ENCODE data around the gene TUSC2. TPM values are rescaled to one million over a fixed set of nuclear protein-coding genes. Genes with fewer than 3 reads are reported as not detected.

TUSC2 gene, protein sequence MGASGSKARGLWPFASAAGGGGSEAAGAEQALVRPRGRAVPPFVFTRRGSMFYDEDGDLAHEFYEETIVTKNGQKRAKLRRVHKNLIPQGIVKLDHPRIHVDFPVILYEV
- 20.2 TPM for polyA plus RNA-seq (2013, experiment 1 of 2; ENCODE audit: insufficient read length)
- polyA plus RNA-seq (2013, experiment 2 of 2; ENCODE audit: insufficient read length): 20.3 TPM

DNA sequence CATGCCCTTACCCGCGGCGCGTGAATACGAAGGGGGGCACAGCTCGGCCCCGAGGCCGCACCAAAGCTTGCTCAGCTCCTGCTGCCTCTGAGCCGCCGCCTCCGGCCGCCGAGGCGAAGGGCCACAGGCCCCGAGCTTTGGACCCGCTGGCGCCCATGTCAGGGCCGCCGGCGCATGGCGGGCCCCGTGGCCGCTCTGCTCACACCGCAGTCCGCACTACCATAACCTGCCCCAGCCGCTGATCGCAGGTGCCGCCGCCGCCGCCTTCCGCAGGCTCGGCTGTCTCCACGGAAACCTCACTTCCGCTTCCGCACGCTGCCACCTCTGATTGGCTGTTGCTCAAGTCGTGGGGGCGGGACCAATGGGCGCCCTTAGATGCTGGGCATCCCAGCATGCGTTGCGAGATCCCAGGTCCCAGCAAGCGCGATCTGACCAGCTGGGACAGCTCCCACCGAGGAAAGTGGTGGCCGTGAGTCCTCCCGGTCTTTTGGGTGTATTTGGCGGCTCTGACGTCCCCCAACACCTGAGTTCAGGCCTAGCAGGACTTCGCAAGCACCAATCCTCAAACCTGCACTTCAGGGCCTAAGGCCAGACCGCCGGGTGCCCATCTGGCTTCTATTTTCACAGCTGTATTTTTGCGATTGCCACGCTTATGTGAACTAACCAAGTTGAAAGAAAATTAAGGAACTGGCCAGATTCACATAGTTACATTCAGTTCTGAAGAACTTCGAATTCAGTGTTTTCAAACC lies at the start of gene TUSC2:
TSS of gene TUSC2 (minus strand) at position 281 of the 749 bp plus-strand sequence. CDS start at position 157, 124 bp downstream.
- peak; percentile 94 for DNase-seq

DNA sequence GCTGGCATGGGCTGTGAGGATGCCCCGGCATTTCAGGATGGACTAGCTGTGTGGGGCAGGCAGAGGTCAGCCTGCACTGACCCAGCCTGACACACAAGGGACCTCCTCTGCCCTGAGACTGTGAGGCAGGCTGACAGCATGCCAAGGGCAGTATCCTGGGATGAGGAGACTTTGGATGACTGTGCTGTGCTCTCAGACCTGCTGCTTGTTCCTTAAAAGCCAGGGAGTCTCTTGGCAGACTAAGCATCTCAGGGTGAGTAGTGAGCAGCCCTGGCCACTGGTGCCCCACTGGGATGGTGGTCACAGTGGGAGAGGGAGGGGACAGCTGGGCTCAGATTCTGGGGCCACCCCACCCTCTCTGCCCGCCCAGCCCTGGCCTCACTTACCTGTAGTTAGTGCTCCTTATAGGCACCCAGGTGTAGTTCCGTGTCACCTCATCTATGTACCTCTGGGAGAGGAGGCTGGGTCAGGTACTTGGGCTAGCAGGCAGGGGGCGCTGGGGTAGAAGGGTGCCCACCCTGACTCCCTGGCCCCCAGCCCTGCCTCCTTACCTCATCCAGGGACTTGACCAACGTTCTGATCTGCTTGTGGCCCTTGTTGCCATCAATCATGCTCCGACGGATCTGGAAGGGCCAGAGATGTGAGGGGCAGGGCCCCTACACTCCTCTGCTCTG lies 47.4 kb upstream of the TUSC2 start:
- DNase-seq: no peak

DNA sequence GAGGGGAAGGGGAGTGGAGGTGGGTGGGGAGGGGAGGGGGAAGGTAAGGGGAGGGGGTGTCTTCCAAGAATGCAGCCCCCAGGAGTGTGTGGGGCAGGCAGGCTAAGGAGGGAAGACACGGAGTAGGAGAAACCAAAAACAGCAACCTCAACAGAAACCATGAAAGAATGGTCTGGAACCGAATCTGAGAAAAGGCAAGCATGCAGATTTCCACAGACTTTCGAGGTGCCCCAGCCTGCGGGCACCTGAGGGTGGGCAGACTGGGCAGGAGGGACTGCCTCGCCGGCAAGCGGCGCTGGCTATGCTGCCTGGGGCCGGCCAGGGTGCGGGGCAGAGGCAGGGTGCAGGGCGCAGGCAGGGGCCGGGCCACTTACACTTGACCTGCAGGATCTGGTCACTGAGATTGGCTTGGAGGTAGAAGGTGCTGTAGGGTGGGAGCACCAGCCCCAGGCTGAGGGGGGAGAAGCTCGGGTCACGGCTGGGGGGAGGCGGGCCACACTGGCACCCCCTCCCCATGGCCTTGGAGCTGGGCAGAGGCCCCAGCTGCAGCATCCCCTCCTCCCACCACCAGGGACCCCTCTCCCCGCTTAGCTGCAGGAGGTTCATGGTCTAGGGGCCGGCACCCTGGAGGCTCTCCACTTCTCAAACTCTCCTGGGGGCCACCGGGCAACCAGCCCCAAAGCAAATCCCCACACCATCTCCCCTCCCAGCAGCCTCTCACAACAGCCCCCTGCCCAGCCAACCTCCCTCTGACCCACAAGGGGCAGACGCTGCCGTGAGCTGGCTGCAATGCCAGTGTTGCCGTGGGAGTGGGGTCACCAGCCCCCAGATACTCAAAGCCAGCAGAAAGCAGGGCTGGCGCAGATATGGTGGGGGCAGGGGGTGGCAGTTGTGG lies 46.6 kb upstream of the TUSC2 start:
- DNase-seq: no peak

DNA sequence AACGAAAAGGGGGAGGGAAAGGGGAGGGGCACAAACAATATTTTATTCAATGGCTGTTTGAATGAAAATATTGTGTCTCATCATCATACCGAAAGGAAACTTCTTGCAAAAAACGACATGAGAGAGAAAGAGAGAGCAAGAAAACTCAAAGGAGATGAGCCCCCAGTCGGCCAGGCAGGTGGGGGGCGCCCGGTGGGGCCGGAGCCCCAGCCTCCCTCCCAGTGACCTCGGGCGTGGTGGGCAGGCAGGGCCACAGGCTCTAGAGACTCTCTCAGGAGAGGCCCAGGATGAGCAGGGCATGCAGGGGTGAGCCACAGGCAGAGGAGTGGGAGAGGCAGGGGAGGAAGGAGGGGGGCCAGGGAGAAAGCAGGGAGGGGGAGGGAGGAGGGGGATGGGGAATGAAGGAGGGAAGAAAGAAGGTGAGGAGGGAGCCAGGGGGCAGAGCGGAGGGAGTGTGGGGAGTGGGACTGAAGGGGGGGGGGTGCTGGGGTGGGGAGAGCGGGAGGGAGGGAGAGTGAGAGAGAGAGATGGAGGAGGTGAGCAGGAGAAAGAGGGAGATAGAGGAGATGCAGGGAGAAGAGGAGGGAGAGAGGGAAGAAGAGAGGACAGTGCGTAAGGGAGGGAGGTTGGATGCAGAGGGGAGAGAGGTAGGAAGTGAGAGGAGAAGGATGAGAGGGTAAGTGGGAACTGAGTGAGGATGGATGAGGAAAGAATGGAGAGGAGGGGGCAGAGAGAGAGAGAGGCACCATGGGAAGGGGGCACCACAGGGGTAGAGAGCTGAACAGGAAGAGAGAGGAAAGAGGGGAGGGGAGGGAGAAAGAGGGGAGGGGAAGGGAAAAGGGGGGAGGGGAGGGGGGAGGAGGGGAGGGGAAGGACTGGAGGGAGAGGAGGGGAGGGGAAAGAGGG lies 45.4 kb upstream of the TUSC2 start:
- no peak for DNase-seq

DNA sequence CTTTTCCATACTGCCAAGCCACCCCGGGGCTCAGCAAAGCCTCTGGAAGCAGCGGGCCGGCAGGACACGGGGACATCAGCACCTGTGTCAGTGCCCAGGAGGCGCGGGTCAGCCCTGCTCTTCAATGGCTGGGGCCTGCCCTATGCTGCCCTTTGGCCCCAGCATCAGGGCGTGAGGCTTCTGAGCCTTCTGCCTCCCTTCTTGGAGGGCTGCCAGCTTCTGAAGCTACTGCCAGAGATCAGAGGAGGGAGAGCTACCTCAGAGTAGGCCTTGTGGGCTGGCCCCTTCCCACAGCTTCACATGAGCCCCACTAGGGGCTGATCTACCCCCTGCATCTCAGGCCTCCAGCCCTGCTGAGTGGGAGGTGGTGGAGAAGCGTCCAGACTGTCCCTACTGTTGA lies 44.3 kb upstream of the TUSC2 start:
- DNase-seq: no peak

DNA sequence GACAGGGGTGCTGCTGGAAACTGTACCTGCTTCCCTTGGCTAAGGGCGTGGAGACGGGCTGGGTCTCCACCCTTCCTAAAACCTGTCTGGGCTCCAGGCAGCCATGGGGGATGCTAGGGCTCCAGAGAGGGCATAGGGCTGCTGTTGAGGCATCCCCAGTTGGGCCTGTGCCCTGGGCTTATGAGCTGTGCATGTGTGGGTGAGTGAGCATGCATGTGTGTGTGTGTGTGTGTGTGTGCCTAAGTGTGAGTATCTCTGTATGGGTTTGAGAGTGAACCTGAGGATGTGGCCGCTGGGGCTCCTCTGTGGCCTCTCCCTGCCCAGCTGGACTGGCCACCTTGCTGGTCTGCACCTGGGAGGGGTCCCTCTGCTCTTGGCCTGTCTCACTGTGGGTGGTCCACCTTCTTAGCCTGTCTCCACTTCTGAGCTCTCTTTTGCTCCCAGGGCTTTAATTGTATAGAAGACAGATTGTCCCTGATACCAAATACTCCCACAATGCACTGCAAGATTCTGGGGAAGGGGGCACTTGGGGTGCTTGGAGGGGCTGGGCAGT lies 43.2 kb upstream of the TUSC2 start:
- DNase-seq: peak; percentile 21

DNA sequence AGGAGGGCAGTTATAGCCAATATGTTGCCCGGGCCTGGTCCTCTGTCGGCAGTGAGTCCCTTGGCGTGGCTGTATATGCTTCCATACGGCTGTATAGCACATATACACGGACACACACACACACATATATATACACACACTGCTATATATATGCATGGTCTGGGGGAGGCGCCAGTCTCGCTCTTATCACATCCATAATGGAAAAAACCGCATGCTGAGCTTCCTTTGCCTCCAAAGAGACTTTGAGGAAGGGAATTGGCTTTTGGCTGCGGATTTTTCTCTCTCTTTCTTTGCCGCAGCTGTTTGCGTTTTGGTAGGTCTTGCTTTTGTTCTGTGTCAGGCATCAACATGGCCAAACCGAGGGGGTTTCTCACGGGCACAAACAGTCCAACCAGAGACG lies 42.6 kb upstream of the TUSC2 start:
- DNase-seq: peak; percentile 49

DNA sequence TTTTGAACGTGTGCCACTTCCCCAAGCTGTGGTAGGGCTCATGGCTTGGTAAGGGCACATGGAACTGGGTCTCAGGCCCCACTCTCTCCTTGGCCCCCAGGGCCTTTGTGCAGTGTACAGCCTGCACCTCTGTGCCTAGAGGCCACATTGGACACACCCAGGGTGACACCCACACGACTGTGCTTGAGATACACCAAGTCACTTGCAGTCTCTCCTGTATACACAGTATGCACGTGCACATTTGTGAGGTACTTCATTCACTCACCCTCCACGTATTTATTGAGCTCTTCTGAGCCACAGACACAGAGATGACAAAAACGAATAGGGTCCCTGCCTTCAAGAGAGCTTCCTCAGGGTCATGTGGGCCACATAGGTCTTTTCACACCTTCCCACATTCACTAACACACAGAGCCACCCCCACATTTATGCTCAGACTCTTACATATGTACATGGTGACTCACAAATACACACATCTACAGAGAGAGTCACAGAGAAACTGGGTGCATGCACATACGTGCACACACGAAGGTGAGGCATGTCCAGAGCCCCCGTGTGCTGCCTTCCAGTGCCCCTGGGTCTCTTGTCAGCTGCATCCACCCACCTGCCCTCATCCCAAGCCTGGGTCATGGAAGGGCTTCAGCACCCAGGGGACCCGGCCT lies 41.1 kb upstream of the TUSC2 start:
- DNase-seq: no peak

DNA sequence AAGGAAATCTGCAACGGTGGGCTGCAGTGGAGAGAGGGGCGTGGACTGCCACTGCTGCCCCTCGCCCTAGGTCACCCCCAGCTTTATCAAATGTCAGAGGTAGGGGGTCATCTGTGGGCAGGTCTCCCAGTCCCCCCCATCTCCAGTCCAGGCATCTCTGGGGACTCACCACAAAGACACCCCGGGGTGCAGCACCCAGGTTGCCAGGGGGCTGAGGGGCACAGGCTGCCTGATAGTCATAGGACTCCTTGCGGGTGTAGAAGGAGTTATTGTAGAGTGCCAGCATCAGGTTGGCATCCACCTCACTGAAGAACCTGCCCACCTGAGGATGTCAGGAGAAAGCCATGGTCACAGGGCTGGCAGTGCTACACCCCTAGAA lies 37.8 kb upstream of the TUSC2 start:
- DNase-seq: no peak

DNA sequence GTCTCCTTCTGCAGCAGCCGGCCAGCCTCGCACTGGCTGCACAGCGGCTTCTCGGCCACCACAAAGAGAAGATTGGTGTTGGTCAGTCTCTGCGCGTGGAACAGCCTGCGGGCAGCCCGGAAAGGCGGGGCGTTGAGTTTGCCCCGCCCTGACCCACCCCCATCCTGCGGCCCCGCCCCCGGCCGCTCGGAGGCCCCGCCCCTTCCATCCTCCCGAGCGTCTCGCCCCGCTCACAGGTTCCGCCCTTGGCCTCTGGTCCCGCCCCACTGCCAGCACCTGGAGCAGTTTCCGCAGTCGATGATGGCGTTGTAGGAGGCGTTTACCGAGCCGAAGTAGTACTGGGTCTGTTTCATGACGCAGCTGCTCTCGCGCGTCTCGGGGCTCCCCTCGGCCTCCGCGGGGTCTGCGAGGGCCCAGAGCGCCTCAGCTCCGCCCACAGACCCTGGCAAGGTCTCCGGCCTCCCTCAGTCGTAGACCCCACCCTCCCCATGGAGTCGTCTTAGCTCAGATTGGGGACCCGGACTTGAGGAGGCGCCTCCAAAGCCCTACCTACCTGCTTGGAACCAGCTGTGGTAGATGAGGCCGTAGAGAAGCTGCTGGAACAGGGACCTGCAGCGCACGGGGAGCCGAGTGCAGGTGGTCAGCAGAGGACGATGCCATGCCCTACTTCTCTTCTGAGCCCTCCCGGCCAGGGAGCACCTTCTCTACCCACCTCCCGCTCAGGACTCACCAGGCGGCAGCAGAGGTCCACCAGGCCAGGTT lies 37.2 kb upstream of the TUSC2 start:
- DNase-seq: peak; percentile 56

DNA sequence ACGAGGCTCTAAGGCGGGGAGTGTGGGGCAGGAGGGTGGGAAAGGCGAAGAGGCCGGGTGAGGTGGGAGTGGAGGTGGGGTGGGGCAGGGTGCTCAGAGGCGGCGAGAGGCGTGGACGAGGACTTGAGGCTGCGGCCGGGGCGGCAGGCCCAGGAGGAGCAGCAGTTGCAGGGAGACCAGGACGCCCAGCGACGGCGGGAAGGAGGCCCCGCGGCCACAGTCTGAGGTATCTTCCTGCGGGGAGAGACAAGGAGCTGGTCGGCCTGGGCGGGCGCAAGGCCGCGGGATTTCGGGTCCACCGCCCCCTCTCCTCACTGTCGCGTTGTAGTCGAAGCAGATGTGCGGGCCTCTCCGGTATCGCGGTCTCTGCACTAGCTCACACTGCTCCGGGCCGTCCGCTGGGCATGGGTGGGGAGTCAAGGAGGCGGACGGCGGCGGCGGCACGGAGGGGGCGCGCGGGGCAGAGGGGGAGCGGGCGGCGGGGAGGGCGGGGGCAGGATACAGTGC lies 36.6 kb upstream of the TUSC2 start:
- DNase-seq: peak; percentile 27

DNA sequence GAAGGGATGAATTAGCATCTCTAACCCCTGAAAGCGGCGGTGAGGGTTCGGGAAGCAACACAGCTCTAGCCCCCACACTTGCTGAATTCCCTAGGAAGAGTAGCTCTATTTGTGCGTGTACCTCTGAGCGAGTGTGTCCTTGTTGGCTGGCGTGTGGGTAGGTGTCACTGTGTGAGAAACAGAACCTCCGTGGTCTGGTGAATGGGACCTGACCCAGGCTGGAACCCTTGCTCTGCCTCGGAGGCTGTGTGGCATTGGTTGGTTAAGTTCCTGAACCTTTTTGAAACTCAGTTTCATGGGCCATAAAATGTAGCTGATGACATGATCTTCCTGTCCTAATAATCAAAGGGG lies 31.7 kb upstream of the TUSC2 start:
- DNase-seq: no peak

DNA sequence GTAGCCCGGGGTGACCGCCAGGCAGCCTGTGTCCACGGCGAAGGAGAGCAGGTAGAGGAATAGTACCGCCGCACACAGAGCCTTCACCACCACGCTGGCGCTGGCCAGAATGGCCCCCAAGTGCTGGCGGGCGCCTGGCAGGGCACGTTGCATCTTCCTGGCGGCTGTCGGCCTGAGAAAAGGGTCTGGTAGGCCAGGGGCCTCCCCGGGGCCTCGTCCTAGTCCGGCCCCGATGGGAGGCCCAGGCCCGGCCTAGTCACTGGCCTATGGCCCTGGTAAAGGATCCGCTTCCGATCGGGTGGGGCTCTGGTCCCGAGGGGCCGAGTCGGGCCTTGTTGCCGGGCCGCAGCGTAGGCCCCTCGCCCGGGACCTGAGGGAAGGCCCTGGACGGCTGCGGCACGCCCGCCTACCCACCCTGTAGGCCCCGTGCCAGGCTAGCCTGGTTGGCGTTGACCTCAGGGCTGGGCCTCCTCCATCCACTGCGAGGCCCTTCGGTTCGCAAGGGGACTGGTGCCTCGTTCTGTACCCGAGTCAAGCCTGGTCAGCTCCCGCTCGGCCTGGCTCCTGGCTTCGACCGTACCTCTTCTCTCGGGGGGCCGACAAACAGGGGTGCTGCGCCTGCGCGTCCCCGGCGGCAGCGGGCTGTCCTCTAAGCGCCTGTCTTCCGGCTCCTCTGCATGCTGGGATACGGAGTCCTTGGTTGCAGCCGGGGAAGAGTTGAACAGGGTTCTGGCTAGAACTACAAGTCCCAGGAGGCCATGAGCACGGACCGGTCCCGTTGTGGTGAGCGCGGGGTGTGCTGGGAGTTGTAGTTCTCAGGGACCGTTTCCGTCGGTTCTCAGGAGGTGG lies 31.1 kb upstream of the TUSC2 start, which contains the start of gene TMEM115:
TSS of gene TMEM115 (minus strand) at position 611 of the 849 bp plus-strand sequence. CDS start at position 153, 458 bp downstream.
- peak; percentile 99 for DNase-seq

DNA sequence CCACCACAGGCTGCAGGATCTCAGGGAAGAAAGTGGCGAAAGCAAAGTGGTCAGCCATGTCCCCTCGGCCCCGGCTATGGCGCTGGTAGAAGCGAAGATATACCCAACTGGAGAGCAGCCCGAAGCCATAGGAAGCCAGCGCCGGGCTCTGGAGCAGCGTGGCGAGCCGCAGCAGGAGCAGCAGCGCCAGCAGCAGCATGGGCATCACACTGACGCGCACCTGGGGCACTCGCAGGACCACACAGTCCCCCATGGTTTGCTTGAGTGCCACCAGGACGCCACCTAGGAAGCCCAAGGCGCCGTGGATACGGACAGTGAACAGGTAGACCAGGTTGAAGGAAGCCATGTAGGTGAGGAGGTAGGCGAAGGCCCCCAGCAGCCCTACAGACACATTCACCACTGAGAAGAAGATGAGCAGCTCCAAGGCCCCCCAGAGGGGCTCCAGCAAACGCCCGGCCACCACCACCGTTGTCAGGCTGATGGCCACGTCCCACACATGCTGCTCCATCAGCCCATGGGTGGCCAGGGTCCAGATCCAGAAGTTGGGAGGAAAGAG lies 30.4 kb upstream of the TUSC2 start:
- no peak for DNase-seq

DNA sequence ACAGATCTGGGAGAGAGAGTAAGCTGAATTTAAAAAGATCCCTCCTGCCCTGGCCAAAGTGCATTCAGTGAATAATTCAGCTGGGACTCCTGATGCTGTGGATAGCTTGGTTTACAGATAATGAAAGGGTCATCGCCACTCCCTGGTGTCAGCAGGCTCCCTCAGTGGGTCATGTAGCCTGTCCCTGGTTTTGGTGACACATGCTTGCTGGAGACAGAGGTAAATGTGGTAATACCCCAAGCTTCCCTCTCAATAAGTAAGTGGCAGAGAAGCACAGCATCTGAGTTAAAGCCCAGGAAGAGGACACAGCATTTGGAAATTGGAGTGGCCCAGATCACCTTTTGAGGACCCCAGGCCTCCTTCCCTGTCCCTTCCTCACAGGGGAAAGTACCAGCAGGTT lies 29.5 kb upstream of the TUSC2 start:
- DNase-seq: no peak

DNA sequence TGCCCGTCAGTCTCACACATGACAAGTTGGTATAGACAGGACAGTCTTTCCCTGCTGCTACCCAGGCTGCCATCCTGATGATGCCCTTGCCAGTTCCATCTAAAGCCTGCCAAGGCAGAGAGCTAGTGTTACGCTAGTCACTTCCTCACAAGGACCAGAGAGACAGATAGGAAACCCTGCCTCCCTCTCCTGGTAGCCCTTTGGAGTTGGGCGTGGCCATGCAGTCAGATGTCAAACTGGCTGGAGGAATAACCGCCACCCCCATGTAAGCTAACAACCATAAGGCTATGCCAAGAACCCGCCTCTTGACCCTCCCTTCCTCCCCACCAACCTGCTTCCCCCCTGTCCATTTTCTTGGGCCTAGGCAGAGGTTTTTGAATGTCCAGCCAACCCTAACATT lies 28.5 kb upstream of the TUSC2 start:
- DNase-seq: no peak

DNA sequence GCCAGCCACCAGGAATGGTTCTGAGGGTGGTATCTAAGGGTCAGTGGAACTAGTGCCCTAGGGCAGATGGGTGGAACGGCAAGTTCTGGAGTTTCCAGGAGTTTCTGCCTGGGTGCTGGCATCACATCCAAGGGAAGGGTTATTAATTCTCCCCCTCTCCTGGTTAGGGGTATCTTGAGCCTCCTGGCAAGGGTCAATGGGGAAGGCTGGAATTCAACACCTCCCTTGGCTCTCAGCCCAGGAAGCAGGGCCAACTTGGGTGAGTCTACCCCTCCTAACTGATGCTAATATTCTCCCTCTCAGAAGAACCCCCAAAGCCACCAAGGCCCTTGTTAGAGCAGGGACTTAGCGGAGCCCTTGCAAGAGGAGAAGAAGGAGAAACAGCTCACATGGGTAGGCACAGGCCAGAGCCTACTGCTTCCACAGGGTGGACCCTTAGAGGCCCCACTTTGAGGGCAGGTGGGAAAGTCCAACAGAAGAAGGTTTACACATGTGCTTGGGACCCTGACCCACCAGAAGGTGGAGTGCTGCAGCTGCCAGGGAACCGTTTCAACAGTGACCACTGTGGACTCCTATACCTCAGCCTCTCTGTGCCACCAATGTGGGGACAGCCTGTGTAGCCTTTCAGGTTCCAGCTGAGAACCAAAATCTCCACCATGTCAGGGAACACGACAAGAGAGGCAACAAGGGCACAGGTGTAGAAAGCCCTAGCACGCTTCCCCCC lies 28.0 kb upstream of the TUSC2 start:
- DNase-seq: no peak

DNA sequence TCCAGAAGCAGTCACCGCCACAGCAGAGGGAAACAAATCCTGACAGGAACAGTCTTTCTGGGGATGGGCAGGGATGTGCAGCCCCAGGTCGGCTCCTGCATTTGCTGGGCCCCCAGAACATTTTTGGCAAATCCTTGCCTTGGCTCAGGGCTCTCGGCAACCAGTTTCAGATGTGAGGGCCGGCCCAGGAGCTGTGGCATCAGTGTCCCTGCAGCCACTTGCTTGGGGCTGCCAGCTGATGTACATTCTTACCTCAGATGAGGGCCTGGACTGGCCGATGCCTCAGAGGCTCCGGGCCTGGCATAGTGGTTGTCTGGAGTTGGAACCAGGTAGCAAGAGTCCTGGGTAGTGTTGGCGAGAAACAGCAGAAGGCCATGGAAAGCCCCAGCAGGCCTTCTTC lies 26.8 kb upstream of the TUSC2 start:
- no peak for DNase-seq
